ENCODE data around the gene OR7C2.
"Not testable (repeated sequence)": the region's sequence is repeated elsewhere in the genome, so short reads cannot be mapped to it uniquely, and the experiment has no call there.

OR7C2 gene

DNA sequence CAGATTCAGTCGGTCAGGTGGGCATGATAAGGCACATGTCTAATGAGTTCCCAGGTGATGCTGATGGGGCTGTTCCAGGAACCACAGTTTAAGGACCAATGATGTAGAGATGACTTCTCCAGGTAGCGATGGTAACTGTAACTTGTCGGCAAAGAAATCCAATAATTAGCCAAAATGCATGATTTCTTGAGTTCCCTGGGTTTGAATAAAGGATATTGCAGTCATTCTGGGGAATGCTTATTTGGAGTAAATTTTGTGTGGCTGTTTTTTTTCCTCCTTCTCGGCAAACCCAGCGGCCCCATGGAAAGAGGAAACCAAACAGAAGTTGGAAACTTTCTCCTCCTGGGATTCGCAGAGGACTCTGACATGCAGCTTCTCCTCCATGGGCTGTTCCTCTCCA lies at the start of gene OR7C2:
Gene OR7C2, plus strand, starts transcription at position 301 of the 400 bp plus-strand sequence. Its CDS starts 0 bp downstream, at position 301.
- no peak for DNase-seq (ENCODE audit: low read depth, low spot score)

DNA sequence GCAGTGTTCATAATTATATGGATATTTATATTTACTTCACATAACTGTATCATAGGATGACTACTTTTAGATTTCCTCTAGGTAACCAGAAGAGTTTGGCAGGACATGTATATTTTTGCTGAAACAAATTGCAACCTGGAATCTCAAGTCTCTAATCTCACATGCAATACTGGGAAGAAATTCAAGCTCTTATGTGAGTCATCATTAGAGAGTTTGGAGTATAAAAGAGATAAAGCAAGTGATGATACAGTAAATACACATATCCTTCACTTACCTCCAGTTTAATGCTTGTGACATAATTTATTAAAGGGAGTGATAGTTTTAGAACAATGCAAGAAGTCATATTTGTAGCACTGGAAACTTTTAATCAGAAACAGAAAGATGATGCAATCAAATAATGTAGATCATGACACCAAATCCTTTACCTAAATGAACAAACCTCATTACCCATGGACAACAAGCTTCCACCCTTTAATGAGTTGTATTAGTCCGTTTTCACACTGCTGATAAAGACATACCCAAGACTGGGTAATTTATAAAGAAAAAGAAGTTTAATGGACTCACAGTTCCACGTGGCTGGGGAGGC lies 39.5 kb upstream of the OR7C2 start:
- no peak for DNase-seq (ENCODE audit: low read depth, low spot score)

DNA sequence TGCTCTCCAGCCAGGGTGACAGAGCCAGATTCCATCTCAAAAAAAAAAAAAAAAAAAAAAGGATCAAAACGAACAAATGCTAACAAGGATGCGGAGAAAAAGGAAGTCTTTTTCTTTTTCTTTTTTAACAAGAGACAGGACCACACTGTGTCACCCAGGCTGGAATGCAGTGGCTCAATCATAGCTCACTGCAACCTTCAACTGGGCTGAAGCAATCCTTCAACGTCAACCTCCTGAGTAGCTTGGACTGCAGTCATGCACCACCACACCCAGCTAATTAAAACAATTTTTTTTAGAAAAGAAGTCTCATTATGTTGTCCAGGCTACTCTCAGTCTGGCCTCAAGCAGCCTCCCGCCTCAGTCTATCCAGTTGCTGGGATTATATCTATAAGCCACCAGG lies 34.6 kb upstream of the OR7C2 start:
- no peak for DNase-seq (ENCODE audit: low read depth, low spot score)

DNA sequence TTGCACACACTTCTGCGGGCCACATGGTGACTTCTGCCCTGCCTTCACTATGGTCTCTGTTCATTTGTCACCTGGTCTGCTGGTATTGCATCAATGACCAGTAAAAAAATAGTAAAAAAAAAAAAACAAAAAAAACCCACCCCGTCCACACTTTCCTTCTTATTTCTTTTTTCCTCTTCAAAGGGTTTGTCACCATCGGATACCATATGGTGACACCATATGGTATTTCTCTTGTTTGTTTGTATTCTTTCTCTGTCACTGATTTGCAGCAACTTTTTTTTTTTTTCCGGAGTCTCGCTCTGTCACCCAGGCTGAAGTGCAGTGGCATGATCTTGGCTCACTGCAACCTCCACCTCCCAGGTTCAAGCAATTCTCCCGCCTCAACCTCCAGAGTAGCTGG lies 26.2 kb upstream of the OR7C2 start:
- no peak for DNase-seq (ENCODE audit: low read depth, low spot score)

DNA sequence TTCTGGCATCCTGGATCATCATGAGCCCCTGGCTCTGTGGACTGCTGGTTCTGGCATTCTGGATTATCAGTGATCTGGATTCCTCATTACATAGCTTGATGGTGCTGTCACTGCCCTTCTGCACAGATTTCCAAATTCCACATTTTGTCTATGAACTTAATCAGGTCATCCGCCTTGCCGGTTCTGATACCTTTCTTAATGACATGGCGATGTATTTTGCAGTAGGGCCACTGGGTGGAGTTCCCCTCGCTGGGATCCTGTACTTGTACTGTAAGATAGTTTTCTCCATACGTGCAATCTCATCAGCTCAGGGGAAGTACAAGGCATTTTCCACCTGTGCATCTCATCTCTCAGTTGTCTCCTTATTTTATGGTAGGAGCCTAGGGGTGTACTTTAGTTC lies 24.4 kb upstream of the OR7C2 start:
- no peak for DNase-seq (ENCODE audit: low read depth, low spot score)

DNA sequence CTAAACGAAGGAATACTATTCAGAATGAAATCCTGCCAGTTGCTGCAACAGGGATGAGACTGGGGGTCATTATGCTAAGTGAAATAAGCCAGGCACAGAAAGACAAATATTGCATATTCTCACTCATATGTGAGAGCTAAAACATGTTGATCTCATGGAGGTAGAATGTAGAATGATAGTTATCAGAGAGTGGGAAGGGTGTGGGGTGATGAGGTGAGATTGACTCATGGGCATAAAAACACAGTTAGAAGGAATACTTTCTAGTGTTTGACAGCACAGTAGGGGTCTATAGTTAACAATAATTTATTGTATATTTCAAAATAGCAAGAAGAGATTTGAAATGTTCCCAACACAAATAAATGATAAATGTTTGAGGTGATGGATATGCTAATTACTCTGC lies 7.8 kb upstream of the OR7C2 start:
- DNase-seq (ENCODE audit: low read depth, low spot score), result no peak

DNA sequence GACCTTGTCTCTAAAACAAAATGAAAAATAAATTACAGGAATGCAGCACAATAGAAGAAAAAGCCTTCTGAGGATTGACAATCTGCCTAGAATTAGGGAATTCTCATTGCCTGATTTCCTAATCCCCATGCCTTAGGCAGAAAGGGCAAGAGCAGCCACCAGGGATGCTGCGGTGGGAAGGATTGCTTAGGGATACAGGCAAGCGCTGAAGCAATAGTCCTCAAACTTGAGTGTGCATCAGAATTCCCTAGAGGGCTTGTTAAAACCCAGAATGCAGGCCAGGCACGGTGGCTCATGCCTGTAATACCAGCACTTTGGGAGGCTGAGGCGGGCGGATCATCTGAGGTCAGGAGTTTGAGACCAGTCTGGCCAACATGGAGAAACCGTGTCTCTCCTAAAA lies 1.0 kb upstream of the OR7C2 start:
- no peak for DNase-seq (ENCODE audit: low read depth, low spot score)

DNA sequence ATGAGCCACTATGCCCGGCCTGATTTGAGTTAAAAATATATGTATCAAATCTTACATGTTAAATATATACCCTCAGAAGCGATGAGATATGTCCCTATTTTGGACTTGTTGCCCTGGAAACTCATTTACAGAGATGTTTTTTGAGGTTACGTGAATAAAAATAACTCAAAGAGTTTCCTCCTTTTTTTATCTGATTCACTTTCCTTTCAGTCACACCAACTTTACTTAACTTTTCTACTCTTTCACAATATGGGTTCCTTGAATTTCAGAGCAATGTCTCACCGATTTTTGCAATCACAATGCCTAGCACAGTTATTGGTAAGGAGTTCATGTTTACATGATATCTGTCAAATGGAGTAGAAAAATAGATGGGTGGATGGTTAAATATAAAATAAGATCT lies 2.3 kb downstream of the OR7C2 start:
- DNase-seq (ENCODE audit: low read depth, low spot score), result no peak

DNA sequence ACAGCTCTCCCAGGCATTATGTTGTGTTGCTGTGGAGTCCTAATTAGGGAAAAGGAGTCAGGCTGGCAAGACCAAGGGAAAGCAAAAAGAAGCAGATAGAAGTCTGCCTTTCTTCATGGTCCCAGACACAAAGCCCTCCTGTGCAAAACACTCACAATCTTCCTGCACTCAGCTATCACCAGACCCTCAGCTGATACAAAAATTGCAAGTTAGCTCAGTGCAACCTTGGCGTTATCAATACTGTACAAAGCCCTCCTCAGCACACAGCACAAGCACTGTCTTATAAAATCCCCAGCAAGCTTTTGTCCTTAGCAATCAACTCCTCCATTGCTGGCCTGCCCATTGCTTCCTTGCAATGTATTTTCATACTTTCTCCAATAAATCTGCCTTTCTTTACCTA lies 3.2 kb downstream of the OR7C2 start:
- no peak for DNase-seq (ENCODE audit: low read depth, low spot score)

DNA sequence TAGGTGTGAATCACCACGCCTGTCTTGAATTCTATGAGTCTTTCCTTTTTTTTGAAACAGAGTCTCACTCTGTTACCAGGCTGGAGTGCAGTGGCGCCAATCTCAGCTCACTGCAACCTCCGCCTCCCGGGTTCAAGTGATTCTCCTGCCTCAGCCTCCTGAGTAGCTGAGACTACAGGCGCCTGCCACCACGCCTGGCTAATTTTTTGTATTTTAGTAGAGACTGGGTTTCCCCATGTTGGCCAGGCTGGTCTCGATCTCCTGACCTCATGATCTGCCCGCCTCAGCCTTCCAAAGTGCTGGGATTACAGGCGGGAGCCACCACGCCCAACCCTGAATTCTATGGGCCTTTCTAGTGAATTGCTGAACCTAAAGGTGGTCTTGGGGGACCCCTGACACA lies 8.1 kb downstream of the OR7C2 start:
- DNase-seq (ENCODE audit: low read depth, low spot score), result not testable (repeated sequence)

DNA sequence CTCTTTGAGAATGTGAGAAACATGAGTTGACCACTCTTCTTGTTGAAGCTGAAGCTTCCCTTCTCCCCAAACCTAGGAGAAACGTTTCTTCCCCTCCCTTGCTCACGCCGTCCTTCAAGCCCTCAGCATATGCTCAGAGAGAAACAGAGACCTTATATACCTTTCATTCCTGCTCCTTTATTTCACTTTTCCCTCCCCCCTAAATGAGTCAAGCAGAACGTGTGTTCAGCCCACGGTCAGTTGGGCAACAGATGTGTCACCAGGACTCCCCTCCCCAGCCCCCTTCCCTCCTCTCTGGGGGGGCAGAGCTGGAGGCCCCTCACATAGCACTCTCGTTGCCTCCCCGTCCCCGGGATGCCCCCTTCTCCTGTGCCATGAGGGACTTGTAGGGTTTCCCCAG lies 8.6 kb downstream of the OR7C2 start:
- DNase-seq (ENCODE audit: low read depth, low spot score), result no peak

DNA sequence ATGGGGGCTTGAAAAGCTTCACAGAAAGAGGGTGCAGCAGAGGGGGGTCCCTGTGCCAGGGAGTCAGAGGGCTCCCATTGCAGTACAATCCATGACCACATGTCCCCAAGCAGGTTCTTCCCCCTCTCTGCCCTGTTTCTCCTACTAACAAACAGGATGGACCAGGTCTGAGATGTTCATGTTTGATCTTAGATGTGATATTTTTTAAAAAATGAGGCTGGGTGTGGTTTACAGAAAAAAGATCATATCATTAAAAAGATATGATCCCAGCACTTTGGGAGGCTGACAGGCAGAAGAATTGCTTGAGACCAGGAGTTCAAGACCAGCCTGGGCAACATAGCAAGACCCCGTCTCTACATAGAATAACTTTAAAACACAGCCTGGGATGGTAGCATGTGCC lies 9.1 kb downstream of the OR7C2 start:
- no peak for DNase-seq (ENCODE audit: low read depth, low spot score)

DNA sequence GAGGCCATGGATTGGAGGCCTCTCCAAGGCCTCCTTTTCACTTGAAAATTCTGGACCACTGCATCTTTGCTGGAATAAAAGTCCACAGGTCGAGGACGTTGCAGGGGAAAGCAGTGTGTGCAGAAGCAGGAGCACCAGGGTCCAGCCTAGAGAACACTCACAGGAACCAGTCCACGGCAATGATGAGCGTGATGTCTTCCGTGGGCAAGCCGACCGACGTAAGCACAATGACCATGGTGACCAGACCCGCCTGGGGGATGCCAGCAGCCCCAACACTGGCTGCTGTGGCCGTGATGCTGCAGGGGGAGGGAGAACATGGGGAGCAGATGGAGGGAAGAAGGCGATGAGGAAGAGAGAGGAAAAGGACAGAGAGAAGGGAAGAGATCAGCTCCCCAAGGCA lies 11.5 kb downstream of the OR7C2 start:
- no peak for DNase-seq (ENCODE audit: low read depth, low spot score)

DNA sequence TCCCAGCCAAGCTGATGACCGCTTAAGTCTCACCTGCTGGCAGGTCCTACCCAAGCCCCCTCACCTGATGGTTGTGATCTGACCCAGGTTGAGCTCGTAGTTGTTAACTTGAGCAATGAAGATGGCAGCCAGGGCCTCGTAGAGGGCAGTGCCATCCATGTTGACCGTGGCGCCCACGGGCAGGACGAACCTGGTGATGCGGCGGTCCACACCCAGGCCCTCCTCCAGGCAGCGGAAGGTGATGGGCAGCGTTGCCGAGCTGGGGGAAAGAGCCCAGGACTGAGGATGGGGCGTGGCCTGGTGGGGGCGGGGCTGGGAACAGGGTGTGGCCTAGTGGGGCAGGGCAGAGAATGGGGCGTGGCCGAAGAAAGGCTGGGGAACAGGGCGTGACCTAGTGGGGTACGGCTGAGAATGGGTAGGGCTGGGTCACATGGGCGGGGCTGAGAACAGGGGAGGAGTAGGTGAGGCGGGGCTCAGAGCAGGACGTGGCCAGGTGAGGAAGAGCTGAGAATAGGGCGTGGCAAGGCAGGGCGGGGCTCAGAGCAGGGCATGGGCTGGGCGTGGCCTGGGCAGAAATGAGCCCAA lies 12.9 kb downstream of the OR7C2 start:
- no peak for DNase-seq (ENCODE audit: low read depth, low spot score)

DNA sequence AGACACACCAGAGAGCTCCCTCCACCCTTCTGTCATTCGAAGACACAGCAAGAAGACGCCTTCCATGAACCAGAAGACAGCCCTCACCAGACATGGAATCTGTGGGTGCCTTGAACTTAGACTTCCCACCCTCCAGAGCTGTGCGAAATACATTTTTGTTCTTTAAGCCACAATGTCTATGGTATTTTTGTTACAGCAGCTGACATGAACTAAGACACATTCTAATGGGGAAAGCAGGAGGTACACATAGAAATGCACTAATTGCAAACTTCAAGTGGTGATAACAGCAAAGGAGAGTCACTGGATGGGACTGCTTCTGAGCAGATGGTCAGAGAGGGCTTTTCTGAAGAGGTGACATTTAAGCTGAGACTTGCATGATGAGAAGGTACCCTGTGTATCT lies 16.2 kb downstream of the OR7C2 start:
- DNase-seq (ENCODE audit: low read depth, low spot score), result no peak

DNA sequence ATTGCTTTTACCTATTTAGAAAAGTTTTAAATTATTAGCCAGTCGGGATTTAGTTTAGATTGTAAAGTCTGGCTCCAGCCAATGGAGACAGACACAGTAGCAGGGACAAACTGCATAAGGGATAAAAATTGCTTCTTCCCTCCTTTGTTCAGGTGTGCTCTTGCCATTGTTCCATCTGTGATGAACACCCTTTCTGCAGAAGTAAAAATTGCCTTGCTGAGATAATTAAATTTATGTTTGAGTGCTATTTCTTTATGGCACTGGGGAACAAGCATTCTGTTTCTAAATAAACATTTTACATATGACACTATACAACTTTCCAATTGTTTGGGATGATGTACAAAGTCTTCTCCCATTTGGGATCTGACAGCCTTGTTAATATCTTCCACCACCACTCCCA lies 18.0 kb downstream of the OR7C2 start:
- no peak for DNase-seq (ENCODE audit: low read depth, low spot score)

DNA sequence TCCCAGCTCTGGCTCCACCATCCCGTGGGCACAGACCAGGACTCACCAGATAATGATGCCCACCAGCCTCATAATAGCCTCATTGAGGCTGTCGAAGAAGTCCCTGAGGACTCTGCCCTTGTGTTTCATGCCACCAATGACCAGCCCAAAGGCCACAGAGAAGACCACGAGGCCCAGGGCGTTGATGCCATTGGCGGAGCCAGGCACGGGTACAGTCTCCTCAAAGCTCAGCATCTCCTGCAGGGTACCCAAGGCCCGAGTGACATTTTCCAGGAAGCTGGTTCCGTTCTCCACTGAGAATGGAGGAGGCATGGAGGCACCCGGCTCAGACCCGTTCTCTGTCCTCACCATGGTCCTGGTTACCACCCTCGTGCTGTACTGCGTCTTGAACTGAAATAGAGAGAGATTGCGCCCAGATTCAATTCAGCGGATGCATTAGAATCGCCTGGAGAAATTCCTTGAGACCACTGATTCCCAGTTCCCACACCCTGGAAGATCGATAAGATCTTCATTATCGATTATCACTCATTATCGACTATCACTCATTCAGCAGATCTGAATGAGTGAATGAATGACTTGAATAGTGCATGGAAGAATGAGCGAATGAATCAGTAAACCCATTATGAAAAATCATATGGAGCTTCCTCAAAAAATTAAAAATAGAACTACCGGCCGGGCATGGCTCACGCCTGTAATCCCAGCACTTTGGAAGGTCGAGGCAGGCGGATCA lies 20.8 kb downstream of the OR7C2 start:
- no peak for DNase-seq (ENCODE audit: low read depth, low spot score)

DNA sequence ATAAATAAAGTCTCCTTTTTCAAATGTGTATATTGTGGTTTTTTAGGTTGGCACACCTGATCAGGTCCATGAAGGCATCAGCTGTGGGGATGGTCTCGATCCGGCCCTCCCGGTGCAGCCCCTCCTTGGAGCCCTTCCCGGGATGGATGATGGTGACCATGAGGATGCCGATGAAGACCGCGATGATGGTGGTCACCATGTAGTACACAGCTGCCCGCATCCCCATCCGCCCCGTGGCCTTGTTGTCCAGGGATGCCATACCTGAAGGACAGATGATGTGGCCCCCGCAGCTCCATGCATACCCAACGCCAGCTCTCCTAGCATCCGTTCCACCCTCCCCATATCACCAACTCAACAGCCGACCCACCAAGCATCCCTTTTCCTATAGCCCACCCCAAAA lies 27.0 kb downstream of the OR7C2 start:
- DNase-seq (ENCODE audit: low read depth, low spot score), result no peak

DNA sequence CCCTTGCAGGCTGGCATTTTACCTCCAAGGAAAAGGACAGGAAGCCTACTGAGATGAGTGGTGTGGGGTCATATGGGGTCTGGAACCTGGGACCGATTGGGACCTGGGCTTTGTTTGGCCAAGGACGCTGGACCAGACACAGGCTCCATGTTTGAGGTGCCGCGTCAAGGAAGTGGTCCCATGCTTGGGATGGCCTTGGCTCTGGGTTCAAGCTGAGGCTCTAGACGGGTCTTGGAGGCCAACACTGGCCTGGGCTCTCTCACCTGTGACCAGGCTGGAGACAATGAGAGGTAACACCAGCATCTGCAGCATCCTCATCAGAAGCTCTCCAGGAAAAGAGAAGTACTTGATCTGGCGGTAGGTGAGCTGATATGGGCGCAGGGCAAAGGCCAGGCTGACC lies 30.2 kb downstream of the OR7C2 start:
- no peak for DNase-seq (ENCODE audit: low read depth, low spot score)

DNA sequence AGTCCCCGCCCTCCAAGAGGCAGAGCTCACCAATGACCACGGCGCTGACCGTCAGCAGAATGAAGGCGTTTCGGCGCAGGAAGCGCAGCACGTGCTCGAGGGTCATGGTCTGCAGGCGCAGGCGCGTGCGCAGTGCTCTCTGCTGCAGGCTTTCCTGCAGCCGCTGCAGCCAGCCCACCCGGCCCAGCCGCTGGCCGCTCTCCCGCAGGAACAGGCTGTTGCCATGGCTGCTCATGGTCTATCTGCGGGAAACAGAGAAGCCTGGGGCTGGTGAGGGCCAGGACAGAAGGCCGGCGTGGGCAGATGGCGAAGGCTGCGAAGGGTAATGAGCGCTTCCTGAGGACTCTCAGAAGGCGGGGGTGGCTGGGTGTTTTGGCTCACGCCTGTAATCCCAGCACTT lies 31.4 kb downstream of the OR7C2 start:
- no peak for DNase-seq (ENCODE audit: low read depth, low spot score)

DNA sequence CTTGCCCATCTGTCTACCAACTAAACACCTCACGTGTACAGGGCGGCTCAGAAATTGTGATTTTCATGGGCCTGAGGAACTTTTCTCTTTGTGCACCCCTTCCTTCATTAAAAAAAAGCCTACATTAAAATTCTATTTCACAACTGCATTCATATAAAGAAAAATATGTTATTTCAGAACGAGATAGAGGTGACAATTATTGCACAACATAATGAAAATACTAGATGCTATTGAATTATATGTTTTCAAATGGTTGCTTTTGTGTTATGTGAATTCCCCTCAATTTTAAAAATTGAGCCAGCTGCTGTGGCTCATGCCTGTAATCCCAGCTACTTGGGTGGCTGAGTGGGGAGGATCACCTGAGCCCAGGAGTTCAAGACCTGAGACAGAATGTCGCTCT lies 33.2 kb downstream of the OR7C2 start:
- DNase-seq (ENCODE audit: low read depth, low spot score), result no peak

DNA sequence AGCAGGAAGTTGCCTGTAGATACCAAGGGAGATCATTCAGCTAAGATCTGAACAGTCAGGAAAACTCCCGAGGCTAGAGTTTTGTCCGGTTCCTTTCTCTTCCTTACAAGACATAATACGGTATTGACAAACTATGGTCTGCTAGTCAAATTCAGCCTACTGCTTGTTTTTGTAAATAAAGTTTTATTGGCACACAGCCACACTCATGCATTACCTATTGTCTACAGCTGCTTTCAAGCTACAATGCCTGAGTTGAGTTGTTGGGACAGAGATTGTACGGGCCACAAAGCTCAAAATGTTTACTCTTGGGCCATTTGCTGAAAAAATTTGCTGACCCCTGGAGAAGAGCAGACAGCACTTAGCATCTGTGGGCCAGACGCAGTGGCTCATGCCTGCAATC lies 35.8 kb downstream of the OR7C2 start:
- DNase-seq (ENCODE audit: low read depth, low spot score), result no peak

DNA sequence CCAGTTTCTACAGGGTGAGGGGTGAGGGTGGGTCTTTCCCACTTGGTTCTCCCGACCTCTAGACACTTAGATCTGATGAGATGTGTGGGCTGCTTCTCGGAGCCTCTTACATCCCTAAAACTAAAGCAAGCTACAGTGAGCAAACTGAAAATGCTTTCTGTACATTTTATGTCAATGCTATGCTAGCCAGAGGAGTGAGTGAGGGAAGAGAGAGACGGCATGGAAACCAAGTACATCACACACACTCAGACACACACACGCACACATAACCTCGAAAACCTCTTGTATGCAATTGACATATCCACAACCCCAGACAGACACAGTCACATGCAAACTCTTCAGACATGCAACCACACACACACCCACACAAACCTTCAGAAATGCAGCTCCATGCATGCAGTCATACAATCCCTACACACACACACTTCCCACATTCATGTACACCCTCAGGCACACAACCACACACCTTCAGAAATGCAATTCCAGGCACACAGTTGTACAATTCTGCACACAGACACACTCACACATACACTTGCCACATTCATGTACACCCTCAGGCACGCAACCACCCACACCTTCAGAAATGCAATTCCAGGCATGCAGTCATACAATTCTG lies 37.0 kb downstream of the OR7C2 start:
- DNase-seq (ENCODE audit: low read depth, low spot score), result no peak

All from brain pericyte (primary cell).